NCI-H345 treated with DMSO at 0.1 percent for 48 hours (cell line): ENCODE results near the gene RBM5.
A peak's percentile ranks its signal among the peaks of the same experiment; 100 is the strongest.

Experiments used
- DNase-seq: peaks from one replicate; lab custom pipeline; 2025; ENCODE audit not compliant: unreplicated experiment; lab: John Stamatoyannopoulos, UW

Gene RBM5

GRCh38 chr3:50121072-50122032 is 32.6 kb downstream of the RBM5 start:
- DNase-seq = peak; percentile 34

GRCh38 chr3:50122071-50122470 is 33.4 kb downstream of the RBM5 start:
- no peak for DNase-seq

GRCh38 chr3:50122661-50123391 is 34.1 kb downstream of the RBM5 start:
- DNase-seq = no peak

- DNase-seq = no peak
These were observed 34.8 kb downstream of the RBM5 start for GRCh38 chr3:50123394-50124051.

- no peak for DNase-seq
These were observed 35.5 kb downstream of the RBM5 start for GRCh38 chr3:50124052-50124799.

- no peak for DNase-seq
These were observed 36.1 kb downstream of the RBM5 start for GRCh38 chr3:50124800-50125178.

GRCh38 chr3:50125541-50126286 is 37.0 kb downstream of the RBM5 start:
- no peak for DNase-seq

GRCh38 chr3:50126287-50127211 is 37.8 kb downstream of the RBM5 start:
- no peak for DNase-seq

GRCh38 chr3:50127251-50127691 is 38.6 kb downstream of the RBM5 start:
- no peak for DNase-seq

GRCh38 chr3:50128001-50128400 is 39.3 kb downstream of the RBM5 start:
- no peak for DNase-seq

GRCh38 chr3:50130436-50130835 is 41.7 kb downstream of the RBM5 start:
- DNase-seq = no peak

GRCh38 chr3:50132421-50133282 is 43.9 kb downstream of the RBM5 start:
- DNase-seq = no peak

GRCh38 chr3:50133283-50133615 is 44.5 kb downstream of the RBM5 start:
- DNase-seq = no peak

- DNase-seq = no peak
These were observed 45.6 kb downstream of the RBM5 start for GRCh38 chr3:50134367-50134766.

- no peak for DNase-seq
These were observed 47.2 kb downstream of the RBM5 start for GRCh38 chr3:50135964-50136363.

GRCh38 chr3:50136714-50137405 is 48.1 kb downstream of the RBM5 start:
- no peak for DNase-seq

GRCh38 chr3:50137531-50137930 is 48.8 kb downstream of the RBM5 start:
- no peak for DNase-seq
